ENCODE data around the gene TMCC2.

- no peak for TF ChIP-seq POLR2A (IDR thresholded peaks at IDR 0.05)
- TF ChIP-seq CTCF (IDR thresholded peaks at IDR 0.05) = no peak
Measured at GRCh38 chr1:205291596-205291995, 63.9 kb downstream of the TMCC2 start.

Data from Peyer's patch (tissue), 4 donors.